MCF 10A (cell line): ENCODE measurements around the gene MOB3B. TPM values are rescaled to one million over a fixed set of nuclear protein-coding genes. Genes with fewer than 3 reads are reported as not detected.
A peak's percentile ranks its signal among the peaks of the same experiment; 100 is the strongest.

Experiments
- BruUV-seq: library from RNA; stranded (reverse); fragments of 400-500 nt; replicated peaks from 2 replicates; lab custom pipeline; 2021; lab: Mats Ljungman, UMichigan
- CTCF ChIA-PET: fragments of 300-600 bp; sonication (Branson Sonifier 250); formaldehyde crosslinking; extraction: SDS; loops from one replicate; lab custom pipeline; 2021; ENCODE audit warnings: antibody characterized with exemption, inconsistent platforms; lab: Yijun Ruan, JAX
- POLR2A ChIA-PET: fragments of 300-600, 350-650 bp; sonication (Branson Sonifier 250); formaldehyde crosslinking; extraction: SDS; loops from one replicate; lab custom pipeline; 2020; ENCODE audit warnings: antibody characterized with exemption, inconsistent platforms; lab: Yijun Ruan, JAX
- DNase-seq: peaks from one replicate; pipeline ENCODE4 v3.0.0-alpha.2; 2018; ENCODE audit not compliant: unreplicated experiment
- H3K27ac Mint-ChIP-seq: one replicate; pipeline ENCODE4 v1.8.0; 2022; ENCODE audit warnings: mild to moderate bottlenecking, low read depth, mixed read lengths; ENCODE audit not compliant: unreplicated experiment
- H3K27me3 Mint-ChIP-seq: one replicate; pipeline ENCODE4 v1.8.0; 2022; ENCODE audit warnings: mixed read lengths; ENCODE audit not compliant: insufficient read depth, unreplicated experiment
- H3K36me3 Mint-ChIP-seq: one replicate; pipeline ENCODE4 v1.8.0; 2022; ENCODE audit warnings: mild to moderate bottlenecking, moderate library complexity, mixed read lengths; ENCODE audit not compliant: insufficient read depth, unreplicated experiment
- H3K4me1 Mint-ChIP-seq: one replicate; pipeline ENCODE4 v1.8.0; 2022; ENCODE audit warnings: mixed read lengths; ENCODE audit not compliant: insufficient read depth, unreplicated experiment
- H3K4me3 Mint-ChIP-seq: one replicate; pipeline ENCODE4 v1.8.0; 2022; ENCODE audit warnings: mild to moderate bottlenecking, moderate library complexity, mixed read lengths; ENCODE audit not compliant: unreplicated experiment
- H3K9me3 Mint-ChIP-seq: one replicate; pipeline ENCODE4 v1.8.0; 2022; ENCODE audit warnings: mixed read lengths; ENCODE audit not compliant: unreplicated experiment
- intact Hi-C: fragments of 100-400 bp; cut with micrococcal nuclease; formaldehyde crosslinking; loops from 2 replicates; pipeline ENCODE4 v1.14.1; 2022
- total RNA-seq: library from RNA; stranded (reverse); gene quantifications from 2 replicates; pipeline ENCODE4 v1.2.3, GENCODE V29; 2022
- TF ChIP-seq, protein P1 (sequence below): fragments of 200-600 bp; IDR thresholded peaks from one replicate; pipeline ENCODE4 v1.8.0; 2022; ENCODE audit warnings: antibody characterized with exemption, mild to moderate bottlenecking; ENCODE audit not compliant: unreplicated experiment

The MOB3B gene
- total RNA-seq, 1 experiment from 2014 or later: 3.7 TPM

- peaks cover 15% of the 10 kb centered on the region for H3K4me1 Mint-ChIP-seq
- ChIA-PET CTCF (interaction anchor here (0.6 to 1.4 kb wide), 4 partner anchors 14 to 150 kb away, joined by 3 to 5 read pairs (median 4); no protein-coding TSS in a partner anchor), POLR2A (interaction anchor here (0.7 to 1.3 kb wide), 6 partner anchors 8 to 163 kb away, joined by 3 read pairs; no protein-coding TSS in a partner anchor)
- no peak overlapping the region for H3K27ac Mint-ChIP-seq
- DNase-seq: peak; percentile 72
- no TSS peak for BruUV-seq
- H3K36me3 Mint-ChIP-seq: no peaks in the 10 kb centered on the region
- H3K27me3 Mint-ChIP-seq: no peaks in the 10 kb centered on the region
- intact Hi-C loops: no loop called here
- TF ChIP-seq, protein P1, sequence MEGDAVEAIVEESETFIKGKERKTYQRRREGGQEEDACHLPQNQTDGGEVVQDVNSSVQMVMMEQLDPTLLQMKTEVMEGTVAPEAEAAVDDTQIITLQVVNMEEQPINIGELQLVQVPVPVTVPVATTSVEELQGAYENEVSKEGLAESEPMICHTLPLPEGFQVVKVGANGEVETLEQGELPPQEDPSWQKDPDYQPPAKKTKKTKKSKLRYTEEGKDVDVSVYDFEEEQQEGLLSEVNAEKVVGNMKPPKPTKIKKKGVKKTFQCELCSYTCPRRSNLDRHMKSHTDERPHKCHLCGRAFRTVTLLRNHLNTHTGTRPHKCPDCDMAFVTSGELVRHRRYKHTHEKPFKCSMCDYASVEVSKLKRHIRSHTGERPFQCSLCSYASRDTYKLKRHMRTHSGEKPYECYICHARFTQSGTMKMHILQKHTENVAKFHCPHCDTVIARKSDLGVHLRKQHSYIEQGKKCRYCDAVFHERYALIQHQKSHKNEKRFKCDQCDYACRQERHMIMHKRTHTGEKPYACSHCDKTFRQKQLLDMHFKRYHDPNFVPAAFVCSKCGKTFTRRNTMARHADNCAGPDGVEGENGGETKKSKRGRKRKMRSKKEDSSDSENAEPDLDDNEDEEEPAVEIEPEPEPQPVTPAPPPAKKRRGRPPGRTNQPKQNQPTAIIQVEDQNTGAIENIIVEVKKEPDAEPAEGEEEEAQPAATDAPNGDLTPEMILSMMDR: no peak
- H3K9me3 Mint-ChIP-seq: no peaks in the 10 kb centered on the region
- H3K4me3 Mint-ChIP-seq: no peak overlapping the region
These were observed 152.3 kb downstream of the MOB3B start for GRCh38 chr9:27377147-27377807.

GRCh38 chr9:27373851-27374250, 155.8 kb downstream of the MOB3B start:
- Mint-ChIP-seq H3K9me3 (no peaks in the 10 kb centered on the region), H3K27me3 (no peaks in the 10 kb centered on the region), H3K4me3 (no peak overlapping the region), H3K36me3 (no peaks in the 10 kb centered on the region), H3K4me1 (peaks cover 32% of the 10 kb centered on the region), H3K27ac (no peak overlapping the region)
- no peak for DNase-seq
- no TSS peak for BruUV-seq
- CTCF ChIA-PET: no interaction called here
- POLR2A ChIA-PET: interaction anchor here (0.6 to 1.7 kb wide), 2 partner anchors 8 to 156 kb away, joined by 3 read pairs; partner anchors contain the start of gene MOB3B
- TF ChIP-seq, protein P1: no peak
- intact Hi-C loops: no loop called here

- CTCF ChIA-PET: interaction anchor here (0.5 to 1.1 kb wide), 2 partner anchors 9 to 44 kb away, joined by 3 to 4 read pairs; no protein-coding TSS in a partner anchor
- POLR2A ChIA-PET: interaction anchor here (1.0 to 3.1 kb wide), 10 partner anchors 9 to 167 kb away, joined by 3 to 20 read pairs (median 4); partner anchors contain the start of gene MOB3B
- no TSS peak for BruUV-seq
- Mint-ChIP-seq H3K36me3 (no peaks in the 10 kb centered on the region), H3K27ac (no peak overlapping the region), H3K4me1 (peaks cover 39% of the 10 kb centered on the region), H3K27me3 (no peaks in the 10 kb centered on the region), H3K4me3 (no peak overlapping the region), H3K9me3 (no peaks in the 10 kb centered on the region)
- DNase-seq: no peak
- TF ChIP-seq, protein P1: no peak
- intact Hi-C loops: no loop called here
These were observed 157.0 kb downstream of the MOB3B start for GRCh38 chr9:27372615-27373014.

- ChIA-PET POLR2A (interaction anchor here (0.9 to 3.1 kb wide), 13 partner anchors 9 to 168 kb away, joined by 3 to 20 read pairs (median 4); partner anchors contain the start of gene MOB3B), CTCF (interaction anchor here (0.7 to 1.5 kb wide), 8 partner anchors 8 to 163 kb away, joined by 3 to 5 read pairs (median 3); partner anchors contain the start of gene MOB3B)
- intact Hi-C loops: no loop called here
- Mint-ChIP-seq H3K4me1 (peaks cover 33% of the 10 kb centered on the region), H3K27me3 (no peaks in the 10 kb centered on the region), H3K27ac (peak overlapping the region; percentile 40), H3K36me3 (no peaks in the 10 kb centered on the region), H3K4me3 (peak overlapping the region; percentile 55), H3K9me3 (no peaks in the 10 kb centered on the region)
- DNase-seq: peak; percentile 52
- no TSS peak for BruUV-seq
- TF ChIP-seq, protein P1: no peak
These were observed 158.2 kb downstream of the MOB3B start for GRCh38 chr9:27371382-27371781.
